WTC11 (cell line): ENCODE results near the gene RBM19.

ENCODE experiments used
- ATF2 ChIP-seq: sonication (generic); formaldehyde crosslinking; IDR thresholded peaks from 2 replicates; pipeline ENCODE4 v1.8.1; 2022; ENCODE audit warnings: low read depth, missing genetic modification reagents, borderline replicate concordance
- CREB1 ChIP-seq: sonication (generic); formaldehyde crosslinking; IDR thresholded peaks from 2 replicates; pipeline ENCODE4 v1.8.0; 2023; ENCODE audit warnings: mild to moderate bottlenecking, missing genetic modification reagents
- CREM ChIP-seq: sonication (generic); formaldehyde crosslinking; IDR thresholded peaks from 2 replicates; pipeline ENCODE4 v1.8.1; 2022; ENCODE audit warnings: mild to moderate bottlenecking, missing genetic modification reagents, moderate library complexity
- CTCF ChIP-seq: fragments of 200-600 bp; IDR thresholded peaks from 2 replicates; pipeline ENCODE4 v1.8.0; 2022; ENCODE audit warnings: antibody characterized with exemption
- ESRRA ChIP-seq: sonication (generic); formaldehyde crosslinking; IDR thresholded peaks from 2 replicates; pipeline ENCODE4 v1.8.1; 2022; ENCODE audit warnings: mild to moderate bottlenecking, missing genetic modification reagents, borderline replicate concordance
- GABPB1 ChIP-seq: sonication (generic); formaldehyde crosslinking; IDR thresholded peaks from 2 replicates; pipeline ENCODE4 v1.8.1; 2023; ENCODE audit warnings: mild to moderate bottlenecking, missing genetic modification reagents
- NR1H2 ChIP-seq: sonication (generic); formaldehyde crosslinking; IDR thresholded peaks from 2 replicates; pipeline ENCODE4 v1.9.0; 2021; ENCODE audit warnings: mild to moderate bottlenecking, moderate library complexity, missing genetic modification reagents
- NR2C2 ChIP-seq: sonication (generic); formaldehyde crosslinking; IDR thresholded peaks from 2 replicates; pipeline ENCODE4 v1.8.0; 2022; ENCODE audit warnings: mild to moderate bottlenecking, missing genetic modification reagents
- USF2 ChIP-seq: sonication (generic); formaldehyde crosslinking; IDR thresholded peaks from 2 replicates; pipeline ENCODE4 v1.8.1; 2023; ENCODE audit warnings: mild to moderate bottlenecking, missing genetic modification reagents, moderate library complexity
- TF ChIP-seq, protein P1 (sequence below): sonication (generic); formaldehyde crosslinking; IDR thresholded peaks from 2 replicates; pipeline ENCODE4 v1.8.1; 2022; ENCODE audit warnings: missing genetic modification reagents, borderline replicate concordance

DNA sequence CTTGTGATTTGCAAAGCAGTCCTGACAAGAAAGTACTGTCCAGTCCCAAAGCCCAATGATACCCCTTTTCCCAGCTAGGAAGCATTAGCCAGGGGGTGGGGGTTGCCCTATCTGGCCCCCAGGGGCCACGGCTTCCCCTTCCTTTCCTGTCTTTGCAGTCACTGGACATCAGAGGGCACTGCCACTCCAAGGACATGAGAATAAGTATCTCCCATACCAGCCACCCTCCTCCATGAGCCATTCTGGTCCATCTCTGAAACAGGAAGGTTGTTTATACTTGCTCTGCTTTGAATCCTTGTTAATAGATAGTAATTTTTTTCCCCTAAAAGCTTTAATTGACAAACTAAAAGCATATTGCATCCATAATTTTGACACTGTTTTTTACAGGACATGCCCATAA, 29.7 kb downstream of the RBM19 start:
- TF ChIP-seq NR2C2, result no peak
- TF ChIP-seq CTCF, result no peak
- TF ChIP-seq, protein P1, sequence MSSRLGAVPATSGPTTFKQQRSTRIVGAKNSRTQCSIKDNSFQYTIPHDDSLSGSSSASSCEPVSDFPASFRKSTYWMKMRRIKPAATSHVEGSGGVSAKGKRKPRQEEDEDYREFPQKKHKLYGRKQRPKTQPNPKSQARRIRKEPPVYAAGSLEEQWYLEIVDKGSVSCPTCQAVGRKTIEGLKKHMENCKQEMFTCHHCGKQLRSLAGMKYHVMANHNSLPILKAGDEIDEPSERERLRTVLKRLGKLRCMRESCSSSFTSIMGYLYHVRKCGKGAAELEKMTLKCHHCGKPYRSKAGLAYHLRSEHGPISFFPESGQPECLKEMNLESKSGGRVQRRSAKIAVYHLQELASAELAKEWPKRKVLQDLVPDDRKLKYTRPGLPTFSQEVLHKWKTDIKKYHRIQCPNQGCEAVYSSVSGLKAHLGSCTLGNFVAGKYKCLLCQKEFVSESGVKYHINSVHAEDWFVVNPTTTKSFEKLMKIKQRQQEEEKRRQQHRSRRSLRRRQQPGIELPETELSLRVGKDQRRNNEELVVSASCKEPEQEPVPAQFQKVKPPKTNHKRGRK (CRISPR knock-in tag), result no peak
- no peak for TF ChIP-seq USF2 (CRISPR knock-in tag)
- TF ChIP-seq CREM, result no peak
- no peak for TF ChIP-seq ATF2 (CRISPR knock-in tag)
- no peak for TF ChIP-seq GABPB1 (CRISPR knock-in tag)
- no peak for TF ChIP-seq ESRRA (CRISPR knock-in tag)
- no peak for TF ChIP-seq CREB1 (CRISPR knock-in tag)
- TF ChIP-seq NR1H2, result no peak
